ENCODE data around the gene RBFOX2. TPM values are rescaled to one million over a fixed set of nuclear protein-coding genes. Genes with fewer than 3 reads are reported as not detected.

Gene RBFOX2
- total and polyA plus RNA-seq, 8 donors = 12.9 to 33.7 (median 16.7) TPM

- FAIRE-seq = no peak
- peaks cover 0 to 32% (median 3%) of the 10 kb centered on the region in 3 donors for H3K4me1 ChIP-seq
- peak overlapping the region in 1 of 4 donors; percentile 29 for H3K27ac ChIP-seq
- intact Hi-C loops (cut with DNase I) = no loop called here
- no peak for DNase-seq
- no peak overlapping the region for H3K4me3 ChIP-seq
- H3K27me3 ChIP-seq = no peaks in the 10 kb centered on the region
- H3K9me3 ChIP-seq = no peaks in the 10 kb centered on the region
- TF ChIP-seq CTCF (IDR thresholded peaks at IDR 0.05) = no peak
- peak in 2 of 4 donors; percentile 33 to 46 for ATAC-seq
- no peaks in the 10 kb centered on the region for H3K36me3 ChIP-seq
- 46 to 52% methylated on average over 2 of the region's 2 CpGs for WGBS, 2 donors
These were observed 12.7 kb downstream of the RBFOX2 start for GRCh38 chr22:36015811-36016529.

- no peak overlapping the region for H3K27ac ChIP-seq
- no peak for FAIRE-seq
- no peaks in the 10 kb centered on the region for H3K27me3 ChIP-seq
- intact Hi-C loops (cut with DNase I) = no loop called here
- 67 to 69% methylated on average over 4 of the region's 4 CpGs for WGBS, 2 donors
- peaks cover 3 to 35% (median 3%) of the 10 kb centered on the region in 3 donors for H3K4me1 ChIP-seq
- no peak for TF ChIP-seq CTCF (IDR thresholded peaks at IDR 0.05)
- no peak for DNase-seq
- no peak overlapping the region for H3K4me3 ChIP-seq
- no peaks in the 10 kb centered on the region for H3K9me3 ChIP-seq
- H3K36me3 ChIP-seq = no peaks in the 10 kb centered on the region
- ATAC-seq = peak in 1 of 4 donors; percentile 20
These were observed 13.3 kb downstream of the RBFOX2 start for GRCh38 chr22:36015155-36015810.

- Histone ChIP-seq H3K4me1 (peaks cover 3 to 38% (median 5%) of the 10 kb centered on the region in 3 donors), H3K27ac (no peak overlapping the region), H3K36me3 (no peaks in the 10 kb centered on the region), H3K4me3 (no peak overlapping the region), H3K27me3 (no peaks in the 10 kb centered on the region), H3K9me3 (no peaks in the 10 kb centered on the region)
- intact Hi-C loops (cut with DNase I) = no loop called here
- peak in 2 of 4 donors; percentile 11 to 42 for ATAC-seq
- 30 to 38% methylated on average over 4 of the region's 4 CpGs for WGBS, 2 donors
- DNase-seq = no peak
- no peak for TF ChIP-seq CTCF (IDR thresholded peaks at IDR 0.05)
- FAIRE-seq = no peak
These were observed 14.0 kb downstream of the RBFOX2 start for GRCh38 chr22:36014546-36015074.

GRCh38 chr22:36012332-36012731 is 16.3 kb downstream of the RBFOX2 start:
- no peak overlapping the region for H3K4me3 ChIP-seq
- ATAC-seq = no peak
- WGBS, 2 donors = 91 to 93% methylated on average over 4 of the region's 4 CpGs
- TF ChIP-seq CTCF (IDR thresholded peaks at IDR 0.05) = no peak
- no peak for DNase-seq
- FAIRE-seq = no peak
- H3K27me3 ChIP-seq = no peaks in the 10 kb centered on the region
- H3K9me3 ChIP-seq = no peaks in the 10 kb centered on the region
- H3K27ac ChIP-seq = no peak overlapping the region
- intact Hi-C loops (cut with DNase I) = no loop called here
- no peaks in the 10 kb centered on the region for H3K36me3 ChIP-seq
- peaks cover 0 to 36% (median 14%) of the 10 kb centered on the region in 3 donors for H3K4me1 ChIP-seq

All from pancreas (tissue), 10 donors.